Endothelial cell (in vitro differentiated cells): ENCODE data around the gene SYT2. TPM values are rescaled to one million over a fixed set of nuclear protein-coding genes. Genes with fewer than 3 reads are reported as not detected.

Experiments used
- DNase-seq: peaks from one replicate; pipeline ENCODE4 v3.0.0; 2021; ENCODE audit warnings: low spot score
- H3K27ac Mint-ChIP-seq: one replicate; pipeline ENCODE4 v1.8.0; 2021; ENCODE audit warnings: mixed read lengths, inconsistent platforms; ENCODE audit not compliant: unreplicated experiment
- H3K27me3 Mint-ChIP-seq: one replicate; pipeline ENCODE4 v1.8.0; 2021; ENCODE audit warnings: mild to moderate bottlenecking, moderate library complexity, mixed read lengths, inconsistent platforms; ENCODE audit not compliant: unreplicated experiment
- H3K36me3 Mint-ChIP-seq: one replicate; pipeline ENCODE4 v1.8.0; 2021; ENCODE audit warnings: mild to moderate bottlenecking, low read depth, mixed read lengths, inconsistent platforms; ENCODE audit not compliant: unreplicated experiment
- H3K4me1 Mint-ChIP-seq: one replicate; pipeline ENCODE4 v1.8.0; 2021; ENCODE audit warnings: mild to moderate bottlenecking, mixed read lengths, inconsistent platforms; ENCODE audit not compliant: unreplicated experiment
- H3K4me3 Mint-ChIP-seq: one replicate; pipeline ENCODE4 v1.8.0; 2021; ENCODE audit warnings: mild to moderate bottlenecking, mixed read lengths, inconsistent platforms; ENCODE audit not compliant: unreplicated experiment
- H3K9me3 Mint-ChIP-seq: one replicate; pipeline ENCODE4 v1.8.0; 2021; ENCODE audit warnings: mixed read lengths, inconsistent platforms; ENCODE audit not compliant: unreplicated experiment
- total RNA-seq: library from RNA; stranded (reverse); fragmentation: NEBNext Ultra II Directional; extraction: Animal tissue kit (Norgen Biotek cat#: 25700); gene quantifications from one replicate; pipeline ENCODE4 v1.2.1, GENCODE V29; 2021; ENCODE audit not compliant: unreplicated experiment
- TF ChIP-seq, protein P1 (sequence below): fragments of 200-600 bp; sonication (generic); IDR thresholded peaks from one replicate; pipeline ENCODE4 v1.5.0; 2021; ENCODE audit warnings: antibody characterized with exemption; ENCODE audit not compliant: unreplicated experiment

Gene SYT2
- total RNA-seq, 1 donor from 2014 or later: 0.33 TPM

DNA sequence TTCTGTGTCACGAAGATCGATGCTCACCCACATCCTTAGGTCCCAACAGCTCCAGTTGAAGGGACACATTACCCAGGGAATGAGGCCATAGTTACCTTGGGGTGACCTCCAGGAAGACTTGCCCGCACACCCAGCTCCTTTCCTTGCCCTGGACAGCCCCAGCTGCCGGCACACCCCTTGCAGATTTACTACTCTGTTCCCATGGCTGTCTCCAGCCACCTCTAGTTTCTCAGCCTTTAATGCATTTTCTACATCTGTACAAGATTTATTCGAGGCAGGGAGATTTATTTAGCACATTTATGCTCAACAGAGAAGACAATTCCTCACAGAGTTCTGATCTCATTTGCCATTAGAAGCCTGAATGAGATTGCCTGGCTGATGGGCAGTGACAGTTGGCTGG is 36.7 kb downstream of the SYT2 start:
- H3K4me1 Mint-ChIP-seq: no peaks in the 10 kb centered on the region
- H3K9me3 Mint-ChIP-seq: no peaks in the 10 kb centered on the region
- TF ChIP-seq, protein P1, sequence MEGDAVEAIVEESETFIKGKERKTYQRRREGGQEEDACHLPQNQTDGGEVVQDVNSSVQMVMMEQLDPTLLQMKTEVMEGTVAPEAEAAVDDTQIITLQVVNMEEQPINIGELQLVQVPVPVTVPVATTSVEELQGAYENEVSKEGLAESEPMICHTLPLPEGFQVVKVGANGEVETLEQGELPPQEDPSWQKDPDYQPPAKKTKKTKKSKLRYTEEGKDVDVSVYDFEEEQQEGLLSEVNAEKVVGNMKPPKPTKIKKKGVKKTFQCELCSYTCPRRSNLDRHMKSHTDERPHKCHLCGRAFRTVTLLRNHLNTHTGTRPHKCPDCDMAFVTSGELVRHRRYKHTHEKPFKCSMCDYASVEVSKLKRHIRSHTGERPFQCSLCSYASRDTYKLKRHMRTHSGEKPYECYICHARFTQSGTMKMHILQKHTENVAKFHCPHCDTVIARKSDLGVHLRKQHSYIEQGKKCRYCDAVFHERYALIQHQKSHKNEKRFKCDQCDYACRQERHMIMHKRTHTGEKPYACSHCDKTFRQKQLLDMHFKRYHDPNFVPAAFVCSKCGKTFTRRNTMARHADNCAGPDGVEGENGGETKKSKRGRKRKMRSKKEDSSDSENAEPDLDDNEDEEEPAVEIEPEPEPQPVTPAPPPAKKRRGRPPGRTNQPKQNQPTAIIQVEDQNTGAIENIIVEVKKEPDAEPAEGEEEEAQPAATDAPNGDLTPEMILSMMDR: no peak
- H3K4me3 Mint-ChIP-seq: no peak overlapping the region
- no peaks in the 10 kb centered on the region for H3K36me3 Mint-ChIP-seq
- peaks cover 1% of the 10 kb centered on the region for H3K27me3 Mint-ChIP-seq
- no peak overlapping the region for H3K27ac Mint-ChIP-seq
- no peak for DNase-seq

GRCh38 chr1:202671399-202671798 is 38.9 kb downstream of the SYT2 start:
- Mint-ChIP-seq H3K27me3 (peaks cover 1% of the 10 kb centered on the region), H3K4me3 (no peak overlapping the region), H3K9me3 (no peaks in the 10 kb centered on the region), H3K36me3 (no peaks in the 10 kb centered on the region), H3K27ac (no peak overlapping the region), H3K4me1 (no peaks in the 10 kb centered on the region)
- no peak for DNase-seq
- TF ChIP-seq, protein P1: no peak

- H3K4me3 Mint-ChIP-seq: no peak overlapping the region
- no peaks in the 10 kb centered on the region for H3K36me3 Mint-ChIP-seq
- H3K27ac Mint-ChIP-seq: no peak overlapping the region
- H3K9me3 Mint-ChIP-seq: no peaks in the 10 kb centered on the region
- no peak for DNase-seq
- TF ChIP-seq, protein P1: no peak
- peaks cover 2% of the 10 kb centered on the region for H3K27me3 Mint-ChIP-seq
- H3K4me1 Mint-ChIP-seq: no peaks in the 10 kb centered on the region
Observed at GRCh38 chr1:202665417-202665816, 44.8 kb downstream of the SYT2 start.

DNA sequence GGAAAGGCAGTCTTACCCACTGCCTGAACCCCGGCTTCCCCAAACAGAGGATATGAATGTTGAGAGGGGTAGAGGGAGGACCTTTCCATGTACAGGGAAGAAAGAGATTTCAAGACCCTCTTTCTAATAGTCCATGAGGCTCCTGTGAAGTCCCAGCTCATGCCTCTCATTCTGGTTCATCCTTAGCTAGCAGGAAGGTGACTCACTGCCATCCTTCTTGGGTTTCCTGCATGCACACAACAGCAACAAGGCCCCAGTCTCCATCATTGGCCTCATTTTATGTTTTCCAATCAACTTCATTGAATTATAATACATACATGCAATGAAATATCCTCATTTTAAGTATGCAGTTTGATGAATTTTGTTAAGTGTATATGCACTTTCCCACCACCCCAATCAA is 46.2 kb downstream of the SYT2 start:
- H3K27me3 Mint-ChIP-seq: peaks cover 2% of the 10 kb centered on the region
- no peak for DNase-seq
- no peaks in the 10 kb centered on the region for H3K36me3 Mint-ChIP-seq
- H3K4me3 Mint-ChIP-seq: no peak overlapping the region
- TF ChIP-seq, protein P1: no peak
- no peaks in the 10 kb centered on the region for H3K9me3 Mint-ChIP-seq
- H3K27ac Mint-ChIP-seq: no peak overlapping the region
- H3K4me1 Mint-ChIP-seq: no peaks in the 10 kb centered on the region

- DNase-seq: no peak
- no peaks in the 10 kb centered on the region for H3K4me1 Mint-ChIP-seq
- H3K36me3 Mint-ChIP-seq: no peaks in the 10 kb centered on the region
- no peak overlapping the region for H3K4me3 Mint-ChIP-seq
- H3K27me3 Mint-ChIP-seq: peaks cover 2% of the 10 kb centered on the region
- H3K9me3 Mint-ChIP-seq: no peaks in the 10 kb centered on the region
- TF ChIP-seq, protein P1: no peak
- no peak overlapping the region for H3K27ac Mint-ChIP-seq
Observed at GRCh38 chr1:202663131-202663530, 47.1 kb downstream of the SYT2 start.
